Activated T-cell treated with anti-CD3 and anti-CD28 coated beads, Interleukin-2, amount 50 U/mL, for 4 hours (primary cell): Measurements from ENCODE around the gene SSU72. TPM values are rescaled to one million over a fixed set of nuclear protein-coding genes. Genes with fewer than 3 reads are reported as not detected.

ENCODE experiments used
- ATAC-seq, 2 donors: fragments of 200-7000 bp; cut with Tn5 transposase; one replicate each; pipeline ENCODE4 v1.10.0; 2021
- DNase-seq: peaks from one replicate; pipeline ENCODE4 v3.0.0-alpha.2; 2020
- H3K27me3 Mint-ChIP-seq: one replicate; pipeline ENCODE4 v1.8.0; 2021; ENCODE audit warnings: low read depth, mixed read lengths
- H3K36me3 Mint-ChIP-seq: one replicate; pipeline ENCODE4 v1.8.0; 2022; ENCODE audit warnings: mixed read lengths; ENCODE audit not compliant: insufficient read depth
- H3K4me1 Mint-ChIP-seq: one replicate; pipeline ENCODE4 v1.8.0; 2021; ENCODE audit warnings: low read depth, mixed read lengths
- H3K4me3 Mint-ChIP-seq: one replicate; pipeline ENCODE4 v1.8.0; 2021; ENCODE audit warnings: mild to moderate bottlenecking, moderate library complexity, mixed read lengths
- H3K9me3 Mint-ChIP-seq: one replicate; pipeline ENCODE4 v1.8.0; 2021; ENCODE audit warnings: mixed read lengths
- total RNA-seq, 3 donors: library from RNA; stranded (reverse); gene quantifications; one replicate each; pipeline ENCODE4 v1.2.1, GENCODE V29; 2021

The SSU72 gene
- total RNA-seq, 3 donors from 2014 or later = 142 to 170 (median 148) TPM

DNA sequence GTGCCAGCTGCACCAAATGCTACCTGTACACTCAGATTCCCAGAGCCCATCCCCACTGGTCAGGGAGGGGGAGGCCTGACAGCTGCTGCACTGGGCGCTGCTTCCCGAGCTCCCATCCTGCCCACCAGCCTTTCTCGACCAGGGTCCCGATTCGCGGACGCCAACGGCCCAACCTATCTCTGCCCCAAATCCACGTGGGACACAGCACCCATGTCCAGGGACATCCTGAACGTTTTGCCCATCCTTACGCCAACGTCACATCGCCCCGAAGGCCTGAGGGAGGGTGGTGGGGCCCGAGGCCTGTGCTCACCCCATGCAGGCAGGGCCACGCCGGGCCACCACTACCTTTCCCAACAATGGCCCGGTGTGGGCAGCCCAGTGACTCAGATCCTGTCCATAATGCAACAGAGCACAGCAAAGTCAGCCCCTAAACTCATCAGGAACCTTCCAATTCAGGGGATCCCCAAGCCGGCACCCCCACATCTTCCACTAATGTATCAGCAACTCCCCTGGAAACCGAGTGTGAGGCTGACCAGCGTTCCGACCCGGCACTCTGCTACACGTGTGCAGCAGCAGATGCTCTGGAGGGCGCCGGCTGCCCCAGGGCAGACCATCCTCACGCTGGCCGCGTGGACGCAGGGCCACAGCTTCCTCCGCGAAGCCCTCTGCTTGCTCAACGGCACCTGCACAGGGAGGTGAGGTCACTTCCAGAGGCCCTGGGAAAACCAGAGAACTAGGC lies 23.0 kb downstream of the SSU72 start:
- Mint-ChIP-seq H3K36me3 (peaks cover 3% of the 10 kb centered on the region), H3K9me3 (no peaks in the 10 kb centered on the region), H3K27me3 (no peaks in the 10 kb centered on the region), H3K4me3 (no peak overlapping the region), H3K4me1 (peaks cover 3% of the 10 kb centered on the region)
- DNase-seq = no peak
- ATAC-seq = no peak

DNA sequence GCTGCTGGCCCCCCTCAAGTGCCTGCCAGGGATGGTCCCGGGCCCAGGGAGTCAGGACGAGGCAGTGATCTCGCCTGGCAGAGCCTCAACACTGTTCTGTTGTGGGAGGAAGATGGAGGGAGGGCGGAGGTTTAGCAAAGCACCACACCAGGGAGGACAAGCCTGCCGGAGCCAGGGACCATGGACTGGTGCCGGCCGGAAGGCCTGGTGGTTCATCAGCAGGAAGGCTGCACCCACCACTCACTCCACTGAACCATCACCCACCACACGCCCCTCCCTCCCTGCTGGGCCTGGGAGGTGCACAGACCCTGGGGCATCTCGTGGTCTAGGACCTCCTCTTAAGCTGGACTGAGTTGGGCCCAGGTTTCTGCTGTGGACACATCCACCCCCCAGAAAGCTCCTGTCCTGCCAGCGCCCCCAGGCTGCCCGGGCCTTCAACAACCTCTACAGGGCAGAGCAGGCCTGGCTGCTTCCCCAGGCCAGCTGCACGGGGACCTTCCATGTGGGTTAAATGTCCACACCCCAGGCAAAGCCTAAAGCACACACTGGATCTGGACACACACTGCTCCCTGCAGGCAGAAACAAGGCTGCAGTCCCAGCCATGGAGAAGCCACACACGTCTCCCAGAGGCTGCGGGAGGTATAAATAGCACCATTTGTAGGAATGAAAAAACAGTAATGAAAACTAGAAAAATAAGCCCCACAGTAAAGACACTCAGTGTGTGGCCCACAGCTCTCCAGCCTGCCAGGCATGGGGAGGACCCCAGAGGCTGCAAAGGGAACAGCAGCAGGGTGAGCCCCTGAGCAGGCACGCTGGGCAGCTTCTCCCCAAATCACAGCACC lies 23.9 kb downstream of the SSU72 start:
- Mint-ChIP-seq H3K9me3 (no peaks in the 10 kb centered on the region), H3K36me3 (peaks cover 3% of the 10 kb centered on the region), H3K27me3 (no peaks in the 10 kb centered on the region), H3K4me1 (peaks cover 3% of the 10 kb centered on the region), H3K4me3 (no peak overlapping the region)
- peak in 1 of 2 donors; percentile 54 for ATAC-seq
- DNase-seq = no peak

- H3K36me3 Mint-ChIP-seq = peaks cover under 1% of the 10 kb centered on the region
- no peaks in the 10 kb centered on the region for H3K9me3 Mint-ChIP-seq
- ATAC-seq (no peak), DNase-seq (no peak)
- H3K4me3 Mint-ChIP-seq = no peak overlapping the region
- peaks cover 3% of the 10 kb centered on the region for H3K4me1 Mint-ChIP-seq
- no peaks in the 10 kb centered on the region for H3K27me3 Mint-ChIP-seq
Measured at GRCh38 chr1:1550087-1550486, 24.6 kb downstream of the SSU72 start.

- ATAC-seq (no peak), DNase-seq (no peak)
- H3K4me1 Mint-ChIP-seq = peaks cover 3% of the 10 kb centered on the region
- no peak overlapping the region for H3K4me3 Mint-ChIP-seq
- no peaks in the 10 kb centered on the region for H3K36me3 Mint-ChIP-seq
- H3K9me3 Mint-ChIP-seq = no peaks in the 10 kb centered on the region
- H3K27me3 Mint-ChIP-seq = no peaks in the 10 kb centered on the region
Measured at GRCh38 chr1:1548591-1548990, 26.1 kb downstream of the SSU72 start.

DNA sequence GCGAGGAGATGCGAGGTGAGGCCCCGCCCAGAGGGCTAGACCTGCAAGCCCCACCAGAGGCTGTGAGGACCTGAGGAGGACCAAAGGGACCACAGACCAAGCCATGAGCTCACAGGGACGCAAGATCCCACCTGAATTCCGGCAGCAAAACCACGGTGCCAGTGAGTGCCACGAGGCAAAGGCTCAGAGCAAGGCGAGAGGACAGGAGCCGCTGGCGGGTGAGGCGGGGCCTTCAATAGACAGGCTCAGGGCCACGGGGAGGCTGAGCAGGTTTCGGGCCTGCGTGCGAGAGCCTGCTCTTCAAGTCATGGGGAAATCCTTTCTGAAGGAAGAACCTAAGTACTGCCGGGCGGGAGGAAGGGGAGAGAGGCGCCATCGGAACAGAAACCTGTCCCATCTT lies 27.2 kb downstream of the SSU72 start:
- no peaks in the 10 kb centered on the region for H3K9me3 Mint-ChIP-seq
- no peaks in the 10 kb centered on the region for H3K27me3 Mint-ChIP-seq
- no peaks in the 10 kb centered on the region for H3K36me3 Mint-ChIP-seq
- no peak overlapping the region for H3K4me3 Mint-ChIP-seq
- ATAC-seq = no peak
- no peak for DNase-seq
- peaks cover 3% of the 10 kb centered on the region for H3K4me1 Mint-ChIP-seq

GRCh38 chr1:1547011-1547410 lies 27.7 kb downstream of the SSU72 start:
- Mint-ChIP-seq H3K27me3 (no peaks in the 10 kb centered on the region), H3K9me3 (no peaks in the 10 kb centered on the region), H3K36me3 (no peaks in the 10 kb centered on the region), H3K4me3 (no peak overlapping the region), H3K4me1 (peaks cover 3% of the 10 kb centered on the region)
- DNase-seq (no peak), ATAC-seq (no peak)

DNA sequence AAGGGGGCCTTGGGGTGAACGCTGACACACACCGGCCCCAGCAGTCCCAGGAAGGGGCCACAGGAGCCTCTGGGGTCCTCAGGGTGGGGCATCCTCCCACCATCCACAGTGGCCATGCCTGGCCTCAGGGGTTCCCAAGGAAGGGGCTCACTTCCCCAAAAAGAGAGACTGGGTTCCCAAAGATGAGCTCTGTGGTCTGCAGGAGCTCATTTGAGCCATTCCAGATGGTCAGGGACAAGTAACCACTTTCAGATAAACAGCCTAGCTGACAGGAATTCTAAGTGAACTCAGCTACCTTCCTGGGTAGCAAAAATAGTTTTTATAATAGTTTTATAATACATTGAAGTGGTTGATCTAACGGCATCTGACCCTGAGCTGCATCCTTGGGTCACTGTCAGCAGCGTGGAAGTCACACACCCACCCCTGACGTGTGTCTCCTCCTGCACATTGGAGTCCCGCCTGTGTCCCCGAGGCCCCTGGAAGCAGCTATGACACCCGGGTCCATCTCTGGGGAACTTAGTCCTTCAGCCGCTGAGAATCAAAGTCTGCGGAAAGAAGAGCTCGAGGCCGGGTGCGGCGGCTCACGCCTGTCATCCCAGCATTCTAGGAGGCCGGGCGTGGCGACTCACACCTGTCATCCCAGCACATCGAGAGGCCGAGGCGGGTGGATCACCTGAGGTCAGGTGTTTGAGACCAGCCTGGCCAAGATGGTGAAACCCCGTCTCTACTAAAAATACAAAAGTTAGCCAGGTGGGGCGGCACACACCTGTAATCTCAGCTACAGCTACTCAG lies 28.5 kb downstream of the SSU72 start:
- peaks cover 3% of the 10 kb centered on the region for H3K4me1 Mint-ChIP-seq
- H3K9me3 Mint-ChIP-seq = no peaks in the 10 kb centered on the region
- DNase-seq (no peak), ATAC-seq (no peak)
- H3K27me3 Mint-ChIP-seq = no peaks in the 10 kb centered on the region
- H3K4me3 Mint-ChIP-seq = no peak overlapping the region
- H3K36me3 Mint-ChIP-seq = no peaks in the 10 kb centered on the region

DNA sequence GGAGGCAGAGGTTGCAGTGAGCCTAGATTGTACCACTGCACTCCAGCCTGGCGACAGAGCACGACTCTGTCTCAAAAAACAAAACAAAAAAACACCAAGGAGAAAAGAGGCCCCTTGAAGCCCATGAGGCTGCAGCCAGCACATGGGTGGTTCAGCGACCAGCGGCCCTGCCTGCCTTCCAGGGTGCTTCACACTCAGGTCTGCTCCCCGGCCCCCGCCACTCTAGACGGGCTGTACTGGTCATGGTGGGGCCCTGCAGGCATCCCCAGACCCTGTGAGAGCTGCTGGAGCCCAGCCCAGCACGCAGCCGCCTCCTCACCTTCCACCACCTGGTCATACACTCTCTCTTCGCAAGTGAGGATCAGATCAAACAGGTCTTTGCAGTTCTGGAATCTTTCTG lies 30.1 kb downstream of the SSU72 start:
- Mint-ChIP-seq H3K27me3 (no peaks in the 10 kb centered on the region), H3K4me3 (no peak overlapping the region), H3K36me3 (no peaks in the 10 kb centered on the region), H3K9me3 (no peaks in the 10 kb centered on the region), H3K4me1 (peaks cover 3% of the 10 kb centered on the region)
- ATAC-seq = no peak
- no peak for DNase-seq

DNA sequence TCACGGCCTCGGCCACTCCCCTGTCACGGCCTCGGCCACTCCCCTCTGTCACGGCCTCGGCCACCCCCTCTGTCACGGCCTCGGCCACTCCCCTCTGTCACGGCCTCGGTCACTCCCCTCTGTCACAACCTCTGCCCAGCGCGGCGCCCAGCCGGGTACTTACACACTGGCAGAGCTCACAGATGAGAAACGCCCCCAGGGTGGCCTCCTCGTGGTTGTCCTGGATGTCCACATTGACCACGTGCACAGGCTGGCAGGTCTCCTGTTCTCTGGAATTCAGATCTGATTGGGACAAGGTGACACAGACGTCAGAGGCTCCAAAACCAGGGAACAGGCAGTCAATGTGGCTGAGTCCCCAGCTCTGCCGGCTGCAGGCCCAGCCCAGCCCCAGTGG lies 31.0 kb downstream of the SSU72 start:
- no peak for ATAC-seq
- H3K36me3 Mint-ChIP-seq = no peaks in the 10 kb centered on the region

DNA sequence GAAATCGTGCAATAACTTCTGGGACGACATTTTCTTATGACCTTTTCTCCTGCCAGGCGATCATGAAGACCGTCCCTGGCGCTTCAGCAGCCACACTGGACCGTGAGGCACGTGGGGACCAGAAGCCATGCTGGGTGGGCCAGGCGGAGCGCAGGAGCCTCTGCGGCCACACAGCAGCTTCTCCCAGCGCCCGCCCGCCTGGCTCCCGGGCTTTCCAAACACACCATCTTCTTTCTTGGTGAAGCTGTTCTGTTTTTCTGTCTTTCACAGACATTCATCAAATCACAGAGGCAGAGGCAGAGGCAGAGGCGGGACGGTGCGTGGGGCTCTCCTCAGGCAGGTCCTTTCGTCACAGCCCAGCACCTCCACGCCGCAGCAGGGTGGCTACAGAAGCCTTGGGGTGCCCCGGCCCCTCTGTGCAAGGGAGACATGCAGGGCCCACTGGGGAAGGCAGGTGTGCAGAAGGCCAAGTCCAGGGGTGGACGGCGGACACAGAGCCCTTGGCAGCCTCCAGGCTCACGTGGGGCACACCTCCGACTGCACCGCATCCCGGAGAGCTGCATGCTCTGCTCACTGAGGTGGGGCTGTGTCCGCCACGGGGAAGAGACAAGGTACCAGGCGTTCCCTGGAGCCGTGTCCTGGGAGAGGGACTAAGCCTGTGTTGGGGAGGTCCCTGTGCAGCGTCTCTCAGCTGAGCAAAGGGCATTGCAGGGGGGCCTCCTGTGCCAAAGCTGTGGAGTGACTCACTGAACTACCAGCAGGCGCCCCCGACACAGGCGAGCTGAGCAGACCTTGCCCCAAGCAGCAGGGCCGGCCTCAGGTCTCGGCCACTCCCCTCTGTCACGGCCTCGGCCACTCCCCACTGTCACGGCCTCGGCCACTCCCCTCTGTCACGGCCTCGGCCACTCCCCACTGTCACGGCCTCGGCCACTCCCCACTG lies 31.6 kb downstream of the SSU72 start:
- Mint-ChIP-seq H3K9me3 (no peaks in the 10 kb centered on the region), H3K27me3 (no peaks in the 10 kb centered on the region), H3K4me3 (no peak overlapping the region), H3K36me3 (no peaks in the 10 kb centered on the region), H3K4me1 (peaks cover 2% of the 10 kb centered on the region)
- DNase-seq (no peak), ATAC-seq (no peak)

More for the DNA sequence above, 31.0 kb downstream of the SSU72 start:
- Mint-ChIP-seq H3K9me3 (no peaks in the 10 kb centered on the region), H3K4me1 (peaks cover 3% of the 10 kb centered on the region), H3K27me3 (no peaks in the 10 kb centered on the region), H3K4me3 (no peak overlapping the region)
- no peak for DNase-seq

DNA sequence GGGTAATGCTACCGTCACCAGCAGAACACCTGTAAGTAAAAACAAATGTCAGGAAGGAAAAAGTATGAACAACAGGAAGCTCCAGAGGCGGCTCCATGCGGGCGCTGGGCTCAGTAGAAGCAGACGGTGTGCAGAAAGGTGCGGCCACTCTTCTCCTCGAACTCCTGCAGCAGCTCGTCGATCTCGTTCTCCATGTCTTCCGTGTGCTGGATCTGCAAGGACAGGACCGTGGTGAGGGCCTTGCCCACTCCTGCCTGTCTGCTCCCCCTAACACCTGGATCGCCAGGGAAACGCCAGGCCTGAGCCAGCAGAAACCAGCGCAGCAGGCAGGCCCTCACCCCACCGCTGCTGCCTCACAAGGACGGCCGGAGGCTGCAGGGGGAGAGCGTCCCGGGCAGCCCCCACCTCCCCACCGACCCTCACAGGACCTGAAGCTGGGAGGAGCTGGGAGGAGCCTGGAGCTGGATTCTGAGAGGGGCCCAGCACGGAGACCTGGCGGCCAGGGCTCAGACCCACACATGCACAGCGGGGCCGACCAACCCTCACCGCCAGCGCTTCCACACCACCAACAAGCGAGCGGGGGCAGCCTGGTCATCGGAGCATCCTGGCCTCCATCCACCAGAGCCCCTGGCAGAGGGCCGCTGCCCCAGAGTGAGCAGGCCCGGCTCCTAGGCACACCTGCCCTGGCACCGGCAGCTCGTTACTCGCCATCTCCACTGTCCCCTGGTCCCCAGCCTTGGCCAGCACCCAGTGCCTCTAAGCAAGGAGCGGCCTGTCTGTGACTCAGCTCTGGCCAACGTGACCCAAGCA lies 32.5 kb downstream of the SSU72 start:
- peaks cover 1% of the 10 kb centered on the region for H3K4me1 Mint-ChIP-seq
- peak overlapping the region; percentile 9 for H3K4me3 Mint-ChIP-seq
- no peaks in the 10 kb centered on the region for H3K36me3 Mint-ChIP-seq
- DNase-seq (no peak), ATAC-seq (no peak)
- H3K9me3 Mint-ChIP-seq = no peaks in the 10 kb centered on the region
- no peaks in the 10 kb centered on the region for H3K27me3 Mint-ChIP-seq

DNA sequence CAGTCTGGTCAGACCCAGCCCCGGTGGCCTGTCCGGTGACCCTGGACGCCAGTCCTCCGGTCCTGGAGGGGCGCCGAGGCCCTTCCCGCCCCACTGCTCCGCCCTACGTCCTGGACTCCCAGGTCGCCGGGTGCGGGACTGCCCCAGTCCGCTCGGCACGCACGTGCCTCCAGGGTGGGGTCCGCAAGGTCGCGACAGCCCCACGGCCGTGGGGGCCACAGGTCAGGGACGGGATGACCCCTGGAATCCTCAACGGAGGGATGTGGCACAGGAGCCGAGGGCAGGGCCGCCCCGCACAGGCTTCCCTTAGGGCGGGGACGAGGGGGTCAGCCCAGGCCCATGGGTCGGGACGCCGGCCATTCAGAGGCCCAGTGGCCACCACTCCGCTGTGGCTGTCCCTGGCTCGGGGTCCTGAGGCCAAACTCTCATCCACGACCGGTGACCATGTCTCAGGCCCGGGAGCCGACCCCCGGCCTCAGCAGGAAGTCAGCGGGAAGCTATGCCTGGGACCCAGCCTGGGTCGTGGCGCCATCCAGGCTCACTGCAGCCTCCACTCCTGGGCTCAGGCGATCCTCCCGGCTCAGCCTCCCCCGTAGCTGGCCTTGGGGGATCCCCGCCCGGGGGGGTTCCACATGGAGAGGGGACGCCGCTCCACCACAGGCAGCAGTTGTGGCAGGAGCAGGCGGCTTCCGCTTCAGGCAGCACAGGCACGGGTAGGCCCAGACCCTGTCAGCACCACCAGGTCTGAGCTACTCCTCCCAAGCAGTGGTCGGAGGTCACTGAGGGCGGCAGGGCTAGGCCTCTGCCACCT lies 33.6 kb downstream of the SSU72 start:
- Mint-ChIP-seq H3K4me1 (peaks cover 1% of the 10 kb centered on the region), H3K4me3 (peak overlapping the region; percentile 9), H3K9me3 (no peaks in the 10 kb centered on the region), H3K27me3 (no peaks in the 10 kb centered on the region), H3K36me3 (no peaks in the 10 kb centered on the region)
- DNase-seq (no peak), ATAC-seq (no peak)
